ENCODE data around the gene VAMP3.

Gene VAMP3

GRCh38 chr1:7726623-7727022, 44.5 kb upstream of the VAMP3 start:
- H3K36me3 ChIP-seq (ENCODE audit: insufficient read depth, low read length), result no peaks in the 10 kb centered on the region
- no peak for TF ChIP-seq EZH2 (IDR thresholded peaks at IDR 0.05; ENCODE audit: borderline replicate concordance, low read depth, low read length, severe bottlenecking)
- TF ChIP-seq CTCF (IDR thresholded peaks at IDR 0.05; ENCODE audit: borderline replicate concordance, extremely low read depth, low read length, poor library complexity, severe bottlenecking), result no peak
- H3K4me3 ChIP-seq (ENCODE audit: low read depth in 1 of 2, low read length in 2 of 2), result no peak overlapping the region
- H3K4me2 ChIP-seq (ENCODE audit: insufficient read depth, low read length), result no peak overlapping the region
- H3K27ac ChIP-seq (ENCODE audit: low read length), result no peak overlapping the region
- DNase-seq (no peak), ATAC-seq (ENCODE audit: insufficient read depth, low read depth) (no peak)
- no peaks in the 10 kb centered on the region for H3K9me3 ChIP-seq (ENCODE audit: insufficient read depth, low read length, severe bottlenecking)
- H3K9ac ChIP-seq (ENCODE audit: low read depth, low read length), result no peak overlapping the region
- H2AFZ ChIP-seq (ENCODE audit: low read depth, low read length), result no peak overlapping the region
- H3K4me1 ChIP-seq (ENCODE audit: insufficient read depth, low read length), result no peaks in the 10 kb centered on the region
- no peaks in the 10 kb centered on the region for H3K79me2 ChIP-seq (ENCODE audit: insufficient read depth, low read length)
- no peaks in the 10 kb centered on the region for H4K20me1 ChIP-seq (ENCODE audit: insufficient read depth, low read length)
- H3K27me3 ChIP-seq (ENCODE audit: insufficient read depth, low read length, poor library complexity), result peaks cover 21% of the 10 kb centered on the region

GRCh38 chr1:7727809-7728471, 43.2 kb upstream of the VAMP3 start:
- Histone ChIP-seq H3K79me2 (ENCODE audit: insufficient read depth, low read length) (no peaks in the 10 kb centered on the region), H3K27me3 (ENCODE audit: insufficient read depth, low read length, poor library complexity) (peaks cover 15% of the 10 kb centered on the region), H2AFZ (ENCODE audit: low read depth, low read length) (no peak overlapping the region), H3K4me1 (ENCODE audit: insufficient read depth, low read length) (no peaks in the 10 kb centered on the region), H3K9me3 (ENCODE audit: insufficient read depth, low read length, severe bottlenecking) (no peaks in the 10 kb centered on the region), H3K27ac (ENCODE audit: low read length) (no peak overlapping the region), H3K36me3 (ENCODE audit: insufficient read depth, low read length) (no peaks in the 10 kb centered on the region), H3K4me2 (ENCODE audit: insufficient read depth, low read length) (no peak overlapping the region), H3K4me3 (ENCODE audit: low read depth in 1 of 2, low read length in 2 of 2) (no peak overlapping the region), H4K20me1 (ENCODE audit: insufficient read depth, low read length) (no peaks in the 10 kb centered on the region), H3K9ac (ENCODE audit: low read depth, low read length) (no peak overlapping the region)
- no peak for TF ChIP-seq EZH2 (IDR thresholded peaks at IDR 0.05; ENCODE audit: borderline replicate concordance, low read depth, low read length, severe bottlenecking)
- TF ChIP-seq CTCF (IDR thresholded peaks at IDR 0.05; ENCODE audit: borderline replicate concordance, extremely low read depth, low read length, poor library complexity, severe bottlenecking), result no peak
- DNase-seq (no peak), ATAC-seq (ENCODE audit: insufficient read depth, low read depth) (no peak)

- ATAC-seq (ENCODE audit: insufficient read depth, low read depth), result no peak
These were observed 41.3 kb upstream of the VAMP3 start for GRCh38 chr1:7729761-7730160.

More at GRCh38 chr1:7729761-7730160, 41.3 kb upstream of the VAMP3 start:
- no peaks in the 10 kb centered on the region for H3K4me1 ChIP-seq (ENCODE audit: insufficient read depth, low read length)
- H4K20me1 ChIP-seq (ENCODE audit: insufficient read depth, low read length), result no peaks in the 10 kb centered on the region
- H3K27ac ChIP-seq (ENCODE audit: low read length), result no peak overlapping the region
- H3K79me2 ChIP-seq (ENCODE audit: insufficient read depth, low read length), result no peaks in the 10 kb centered on the region
- H3K9me3 ChIP-seq (ENCODE audit: insufficient read depth, low read length, severe bottlenecking), result no peaks in the 10 kb centered on the region
- H3K4me3 ChIP-seq (ENCODE audit: low read depth in 1 of 2, low read length in 2 of 2), result no peak overlapping the region
- peaks cover 10% of the 10 kb centered on the region for H3K27me3 ChIP-seq (ENCODE audit: insufficient read depth, low read length, poor library complexity)
- no peak overlapping the region for H2AFZ ChIP-seq (ENCODE audit: low read depth, low read length)
- TF ChIP-seq EZH2 (IDR thresholded peaks at IDR 0.05; ENCODE audit: borderline replicate concordance, low read depth, low read length, severe bottlenecking) (no peak), CTCF (IDR thresholded peaks at IDR 0.05; ENCODE audit: borderline replicate concordance, extremely low read depth, low read length, poor library complexity, severe bottlenecking) (no peak)
- DNase-seq, result no peak
- no peak overlapping the region for H3K9ac ChIP-seq (ENCODE audit: low read depth, low read length)
- no peak overlapping the region for H3K4me2 ChIP-seq (ENCODE audit: insufficient read depth, low read length)
- H3K36me3 ChIP-seq (ENCODE audit: insufficient read depth, low read length), result no peaks in the 10 kb centered on the region
